ENCODE measurements around the gene UBE2J2.

UBE2J2 gene

DNA sequence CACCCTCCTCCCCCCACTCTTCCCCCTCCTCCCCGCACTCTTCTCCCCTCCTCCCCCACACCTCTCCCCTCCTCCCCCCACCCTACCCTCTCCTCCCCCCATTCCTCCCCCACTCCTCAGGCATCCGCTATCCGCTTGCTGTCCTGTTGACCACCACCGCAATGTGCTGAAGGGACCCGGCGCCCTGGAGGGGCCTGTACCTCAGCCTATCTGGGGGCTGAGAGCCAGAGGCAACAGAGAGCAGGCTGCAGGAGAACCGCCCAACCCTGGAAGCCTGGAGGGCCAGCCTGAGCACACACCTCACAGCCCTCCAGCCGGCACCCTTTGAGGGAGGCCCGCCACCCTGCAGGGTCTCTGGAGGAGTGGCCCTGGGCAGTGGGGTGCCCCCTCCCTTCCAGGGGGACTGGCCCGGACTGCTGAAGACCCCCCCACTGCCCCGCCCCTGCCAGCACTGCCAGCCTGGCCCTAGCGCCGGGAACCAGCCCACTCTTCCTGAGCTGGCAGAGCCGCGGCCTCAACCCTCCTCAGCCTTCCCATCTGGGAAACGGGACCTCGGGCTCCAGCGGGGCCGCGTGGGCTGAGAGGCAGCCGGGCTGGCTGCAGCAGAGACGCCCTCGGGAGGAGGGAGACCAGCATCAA, 28.4 kb downstream of the UBE2J2 start:
- Histone ChIP-seq H3K4me2 (ENCODE audit: low read length) (no peak overlapping the region), H3K27me3 (ENCODE audit: insufficient read depth, low read length) (peaks cover 20% of the 10 kb centered on the region; the same call in 1 of the 2 replicates), H3K9me3 (ENCODE audit: low read length) (no peaks in the 10 kb centered on the region)

DNA sequence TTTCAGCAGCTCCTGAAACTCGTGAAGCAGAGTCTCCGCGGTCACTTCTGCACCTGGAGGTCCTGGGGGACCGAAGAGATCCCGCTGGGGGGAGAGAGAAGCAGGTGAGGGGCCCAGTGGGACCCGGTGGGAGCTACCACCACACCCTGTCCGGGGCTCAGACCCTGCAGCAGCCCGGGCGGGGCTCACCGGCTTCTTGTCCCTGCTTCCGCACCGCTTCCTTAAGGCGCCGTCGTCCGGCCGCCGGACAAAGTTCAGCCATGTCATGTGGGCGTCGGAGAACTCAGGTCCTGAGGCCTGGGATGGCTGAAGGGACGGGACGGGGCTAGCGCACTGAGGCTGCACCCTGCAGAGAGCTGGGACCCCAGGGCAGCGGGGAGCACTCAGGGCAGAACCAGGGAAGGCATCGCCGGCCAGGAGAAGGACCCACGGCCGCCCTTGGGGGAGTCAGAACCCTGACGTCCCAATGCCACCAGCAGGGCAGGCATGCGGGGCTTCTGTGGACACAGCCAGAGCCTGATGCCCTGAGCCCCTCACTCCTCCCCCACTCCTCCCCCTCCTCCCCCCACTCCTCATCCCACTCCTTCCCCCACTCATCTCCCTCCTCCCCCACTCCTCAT, 29.4 kb downstream of the UBE2J2 start:
- Histone ChIP-seq H3K27ac (ENCODE audit: low read depth, low read length, poor library complexity, severe bottlenecking) (no peak overlapping the region), H3K9me2 (ENCODE audit: low read depth, low read length) (no peaks in the 10 kb centered on the region), H3K4me2 (ENCODE audit: low read length) (no peak overlapping the region), H3K27me3 (ENCODE audit: insufficient read depth, low read length) (peaks cover 28% of the 10 kb centered on the region; the same call in 1 of the 2 replicates), H3K9me3 (ENCODE audit: low read length) (no peaks in the 10 kb centered on the region), H3K4me3 (ENCODE audit: low read depth, low read length, poor library complexity, severe bottlenecking) (no peak overlapping the region), H3K79me2 (ENCODE audit: insufficient read depth, low read length) (no peaks in the 10 kb centered on the region), H2AFZ (ENCODE audit: low read length) (no peak overlapping the region), H3K4me1 (ENCODE audit: insufficient read depth, low read length, severe bottlenecking) (no peaks in the 10 kb centered on the region), H3F3A (ENCODE audit: insufficient read depth, low read length) (no peaks in the 10 kb centered on the region), H3K9ac (ENCODE audit: low read length) (no peak overlapping the region), H4K20me1 (ENCODE audit: insufficient read depth, low read length) (no peaks in the 10 kb centered on the region), H3K36me3 (ENCODE audit: insufficient read depth, low read length) (no peaks in the 10 kb centered on the region)
- no peak for TF ChIP-seq EZH2 (IDR thresholded peaks at IDR 0.05; ENCODE audit: borderline replicate concordance, low read length)
- TF ChIP-seq, protein P1, sequence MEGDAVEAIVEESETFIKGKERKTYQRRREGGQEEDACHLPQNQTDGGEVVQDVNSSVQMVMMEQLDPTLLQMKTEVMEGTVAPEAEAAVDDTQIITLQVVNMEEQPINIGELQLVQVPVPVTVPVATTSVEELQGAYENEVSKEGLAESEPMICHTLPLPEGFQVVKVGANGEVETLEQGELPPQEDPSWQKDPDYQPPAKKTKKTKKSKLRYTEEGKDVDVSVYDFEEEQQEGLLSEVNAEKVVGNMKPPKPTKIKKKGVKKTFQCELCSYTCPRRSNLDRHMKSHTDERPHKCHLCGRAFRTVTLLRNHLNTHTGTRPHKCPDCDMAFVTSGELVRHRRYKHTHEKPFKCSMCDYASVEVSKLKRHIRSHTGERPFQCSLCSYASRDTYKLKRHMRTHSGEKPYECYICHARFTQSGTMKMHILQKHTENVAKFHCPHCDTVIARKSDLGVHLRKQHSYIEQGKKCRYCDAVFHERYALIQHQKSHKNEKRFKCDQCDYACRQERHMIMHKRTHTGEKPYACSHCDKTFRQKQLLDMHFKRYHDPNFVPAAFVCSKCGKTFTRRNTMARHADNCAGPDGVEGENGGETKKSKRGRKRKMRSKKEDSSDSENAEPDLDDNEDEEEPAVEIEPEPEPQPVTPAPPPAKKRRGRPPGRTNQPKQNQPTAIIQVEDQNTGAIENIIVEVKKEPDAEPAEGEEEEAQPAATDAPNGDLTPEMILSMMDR (IDR thresholded peaks at IDR 0.05; ENCODE audit: low read length), result no peak

More for the DNA sequence above, 28.4 kb downstream of the UBE2J2 start:
- Histone ChIP-seq H4K20me1 (ENCODE audit: insufficient read depth, low read length) (no peaks in the 10 kb centered on the region), H3K9ac (ENCODE audit: low read length) (no peak overlapping the region), H2AFZ (ENCODE audit: low read length) (no peak overlapping the region), H3K36me3 (ENCODE audit: insufficient read depth, low read length) (no peaks in the 10 kb centered on the region), H3F3A (ENCODE audit: insufficient read depth, low read length) (no peaks in the 10 kb centered on the region), H3K79me2 (ENCODE audit: insufficient read depth, low read length) (no peaks in the 10 kb centered on the region), H3K9me2 (ENCODE audit: low read depth, low read length) (no peaks in the 10 kb centered on the region), H3K27ac (ENCODE audit: low read depth, low read length, poor library complexity, severe bottlenecking) (no peak overlapping the region), H3K4me3 (ENCODE audit: low read depth, low read length, poor library complexity, severe bottlenecking) (no peak overlapping the region), H3K4me1 (ENCODE audit: insufficient read depth, low read length, severe bottlenecking) (no peaks in the 10 kb centered on the region)
- TF ChIP-seq, protein P1 (IDR thresholded peaks at IDR 0.05; ENCODE audit: low read length), result no peak
- TF ChIP-seq EZH2 (IDR thresholded peaks at IDR 0.05; ENCODE audit: borderline replicate concordance, low read length), result no peak

DNA sequence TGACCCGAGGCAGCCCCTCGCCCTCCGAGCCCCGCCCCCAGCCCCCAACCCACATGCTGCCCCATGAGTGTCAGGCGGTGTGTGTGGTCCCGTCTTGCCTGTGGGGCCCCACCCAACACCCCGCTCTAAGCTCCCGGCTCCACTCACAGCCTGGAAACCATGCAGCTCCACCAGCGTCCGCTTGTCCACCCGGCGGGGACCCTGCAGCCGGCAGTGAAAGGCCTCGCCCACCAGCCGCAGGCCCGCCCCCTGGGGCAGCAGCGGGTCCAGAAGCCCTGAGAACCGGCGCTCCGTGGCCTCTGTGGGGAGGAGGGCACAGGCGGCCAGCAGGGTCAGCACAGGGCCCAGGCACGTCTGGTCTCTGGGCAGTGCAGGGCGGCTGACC, 29.9 kb downstream of the UBE2J2 start:
- no peaks in the 10 kb centered on the region for H3F3A ChIP-seq (ENCODE audit: insufficient read depth, low read length)
- H2AFZ ChIP-seq (ENCODE audit: low read length), result no peak overlapping the region
- H3K27ac ChIP-seq (ENCODE audit: low read depth, low read length, poor library complexity, severe bottlenecking), result no peak overlapping the region
- no peak overlapping the region for H3K4me3 ChIP-seq (ENCODE audit: low read depth, low read length, poor library complexity, severe bottlenecking)
- H3K4me1 ChIP-seq (ENCODE audit: insufficient read depth, low read length, severe bottlenecking), result no peaks in the 10 kb centered on the region
- no peaks in the 10 kb centered on the region for H3K9me2 ChIP-seq (ENCODE audit: low read depth, low read length)
- no peaks in the 10 kb centered on the region for H3K79me2 ChIP-seq (ENCODE audit: insufficient read depth, low read length)
- H4K20me1 ChIP-seq (ENCODE audit: insufficient read depth, low read length), result no peaks in the 10 kb centered on the region
- H3K4me2 ChIP-seq (ENCODE audit: low read length), result no peak overlapping the region
- H3K9ac ChIP-seq (ENCODE audit: low read length), result no peak overlapping the region
- no peak for TF ChIP-seq EZH2 (IDR thresholded peaks at IDR 0.05; ENCODE audit: borderline replicate concordance, low read length)
- TF ChIP-seq, protein P1 (IDR thresholded peaks at IDR 0.05; ENCODE audit: low read length), result no peak
- no peaks in the 10 kb centered on the region for H3K36me3 ChIP-seq (ENCODE audit: insufficient read depth, low read length)
- H3K9me3 ChIP-seq (ENCODE audit: low read length), result no peaks in the 10 kb centered on the region
- peaks cover 28% of the 10 kb centered on the region; the same call in 1 of the 2 replicates for H3K27me3 ChIP-seq (ENCODE audit: insufficient read depth, low read length)
